ENCODE data around the gene LRRC9.

DNA sequence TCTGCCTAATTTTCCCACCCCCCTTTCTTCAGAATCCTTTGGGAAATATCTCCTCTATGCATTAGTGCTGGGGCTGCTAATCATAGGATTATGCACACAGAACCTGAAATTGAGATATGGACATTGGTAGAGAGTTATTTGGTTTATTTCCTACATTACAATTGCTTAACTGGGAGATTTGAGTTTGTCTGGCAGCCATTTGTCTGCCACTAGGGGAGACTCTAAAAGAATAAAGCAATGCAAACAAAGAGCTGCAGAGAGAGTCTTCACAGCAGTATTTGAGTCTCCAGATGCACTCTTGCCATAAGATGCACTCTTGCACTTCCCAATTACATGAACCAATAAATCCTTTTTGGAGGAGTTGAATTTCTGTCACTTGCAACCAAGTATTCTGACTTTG, 159.8 kb downstream of the LRRC9 start:
- TF ChIP-seq CTCF (IDR thresholded peaks at IDR 0.05; ENCODE audit: low read depth, low read length, poor library complexity, severe bottlenecking): no peak
- no peak for TF ChIP-seq EZH2phosphoT487 (IDR thresholded peaks at IDR 0.05; ENCODE audit: borderline replicate concordance, low read length)
